NCI-H1048 (cell line): ENCODE results near the gene TMA16.
"Not testable (repeated sequence)": the region's sequence is repeated elsewhere in the genome, so short reads cannot be mapped to it uniquely, and the experiment has no call there.

Source experiments
- DNase-seq: peaks from one replicate; lab custom pipeline; 2025; lab: John Stamatoyannopoulos, UW

TMA16 gene

DNA sequence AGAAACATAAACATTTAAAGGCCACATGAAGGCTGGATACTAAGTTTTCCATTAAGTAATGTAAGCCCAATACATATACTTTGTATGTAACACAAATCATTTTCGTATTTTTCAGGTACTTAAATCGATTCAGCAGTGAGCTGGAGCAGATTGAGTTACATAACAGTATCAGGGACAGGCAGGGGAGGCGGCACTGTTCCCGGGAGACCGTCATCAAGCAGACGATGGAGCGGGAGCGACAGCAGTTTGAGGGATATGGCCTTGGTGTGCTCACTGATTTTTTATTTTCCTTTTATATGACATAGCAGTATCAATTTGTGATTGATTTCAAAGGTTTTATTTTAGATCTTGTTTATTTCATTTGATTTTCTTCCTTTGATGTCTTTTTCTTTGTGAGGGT, 20.7 kb downstream of the TMA16 start:
- no peak for DNase-seq

- no peak for DNase-seq
Observed at GRCh38 chr4:163523791-163524365, 29.4 kb downstream of the TMA16 start.

DNA sequence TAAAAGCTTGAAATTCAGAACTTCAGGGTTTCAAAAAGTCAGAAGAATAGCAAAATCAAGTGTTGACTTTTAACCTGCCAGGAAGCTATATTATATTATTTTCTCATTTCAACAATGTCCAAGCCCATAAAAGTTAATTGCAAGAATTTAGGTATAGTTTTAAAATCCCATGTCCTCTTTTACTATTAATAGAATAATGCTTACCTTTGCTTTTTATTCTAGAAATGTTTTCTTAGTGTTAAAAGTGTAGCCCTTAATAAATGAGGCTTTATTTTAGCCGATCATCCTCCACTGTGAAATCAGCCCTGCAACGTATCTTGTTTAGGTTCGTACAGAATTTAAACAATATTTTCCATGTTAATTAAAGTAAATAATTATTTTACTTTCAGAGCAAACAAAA, 31.5 kb downstream of the TMA16 start:
- no peak for DNase-seq

GRCh38 chr4:163527172-163527571, 32.7 kb downstream of the TMA16 start:
- DNase-seq, result no peak

- DNase-seq, result no peak
Observed at GRCh38 chr4:163528653-163529052, 34.2 kb downstream of the TMA16 start.

- no peak for DNase-seq
Observed at GRCh38 chr4:163534056-163534455, 39.6 kb downstream of the TMA16 start.

DNA sequence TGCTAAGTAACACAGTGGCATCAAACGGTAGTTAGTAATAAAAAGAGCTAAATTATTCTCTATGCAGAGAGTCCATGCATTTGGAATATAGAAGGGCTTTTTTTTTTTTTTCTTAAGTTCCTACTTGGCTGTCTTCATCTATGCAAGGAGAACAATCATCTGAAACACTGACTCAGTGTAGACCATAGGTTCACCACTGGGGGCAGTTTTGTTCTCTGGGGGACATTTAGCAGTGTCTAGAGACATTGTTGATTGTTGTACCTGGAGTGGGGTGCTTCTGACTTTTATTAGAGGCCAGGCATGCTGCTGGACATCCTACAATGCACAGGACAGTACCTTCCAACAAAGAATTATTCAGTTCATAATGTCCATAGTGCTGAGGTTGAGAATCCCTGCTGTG, 41.2 kb downstream of the TMA16 start:
- DNase-seq, result no peak

- no peak for DNase-seq
Observed at GRCh38 chr4:163536091-163536490, 41.6 kb downstream of the TMA16 start.

DNA sequence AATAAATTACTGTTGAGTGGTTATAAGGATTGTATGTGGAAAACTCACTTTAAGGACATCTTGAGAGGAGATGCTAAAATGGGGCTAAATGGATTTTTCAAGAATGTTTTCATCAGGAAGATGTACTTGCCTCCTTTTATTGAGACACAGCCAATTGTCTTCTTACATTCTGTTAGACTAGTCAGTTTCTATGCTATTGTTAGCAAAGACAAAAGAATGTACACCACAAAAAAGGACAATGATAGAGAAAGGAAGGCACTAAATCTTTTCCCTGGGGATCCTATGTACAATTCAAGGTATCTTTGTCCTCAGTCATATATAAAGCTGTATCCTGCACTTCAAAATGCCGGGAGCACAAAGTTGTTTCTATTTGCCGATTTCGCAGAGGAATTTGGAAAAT, 42.6 kb downstream of the TMA16 start:
- no peak for DNase-seq

- not testable (repeated sequence) for DNase-seq
Observed at GRCh38 chr4:163538820-163539219, 44.3 kb downstream of the TMA16 start.

DNA sequence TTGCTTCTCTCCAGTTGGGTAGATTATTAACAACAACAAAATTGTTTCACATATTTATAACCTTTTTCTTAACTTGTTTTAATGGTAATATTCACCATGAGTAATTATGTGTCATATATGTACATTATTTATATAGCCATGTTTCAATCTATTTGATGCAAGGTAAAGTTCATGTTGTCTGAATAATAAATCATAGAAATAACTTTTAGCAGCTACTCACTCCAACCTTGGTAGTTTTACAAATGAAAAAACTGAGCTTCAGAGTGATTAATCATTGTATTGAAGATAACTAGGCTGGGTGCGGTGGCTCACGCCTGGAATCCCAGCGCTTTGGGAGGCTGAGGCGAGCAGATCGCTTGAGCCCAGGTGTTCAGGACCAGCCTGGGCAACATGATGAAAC, 46.0 kb downstream of the TMA16 start:
- no peak for DNase-seq

- DNase-seq, result no peak
Observed at GRCh38 chr4:163540977-163541376, 46.5 kb downstream of the TMA16 start.

DNA sequence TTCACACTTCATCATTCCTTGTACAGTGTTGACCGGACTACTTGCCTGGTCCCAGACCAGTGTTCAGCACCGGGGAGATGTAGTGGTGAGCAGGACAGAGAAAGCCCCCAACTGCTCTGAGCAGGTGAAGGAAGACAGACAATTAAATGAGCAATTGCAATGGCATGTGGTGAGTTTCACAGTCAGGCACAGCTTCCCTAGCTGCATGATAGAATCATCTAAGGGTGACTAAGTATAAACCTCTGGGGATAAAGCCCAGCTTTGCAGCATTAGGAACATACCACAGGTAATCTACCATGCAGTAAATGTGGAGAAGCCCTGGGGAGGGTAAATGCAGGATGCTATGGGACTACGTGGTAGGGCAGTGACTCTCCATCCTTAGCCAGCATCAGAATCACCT, 47.8 kb downstream of the TMA16 start:
- DNase-seq, result no peak

- no peak for DNase-seq
Observed at GRCh38 chr4:163544407-163545038, 50.0 kb downstream of the TMA16 start.

DNA sequence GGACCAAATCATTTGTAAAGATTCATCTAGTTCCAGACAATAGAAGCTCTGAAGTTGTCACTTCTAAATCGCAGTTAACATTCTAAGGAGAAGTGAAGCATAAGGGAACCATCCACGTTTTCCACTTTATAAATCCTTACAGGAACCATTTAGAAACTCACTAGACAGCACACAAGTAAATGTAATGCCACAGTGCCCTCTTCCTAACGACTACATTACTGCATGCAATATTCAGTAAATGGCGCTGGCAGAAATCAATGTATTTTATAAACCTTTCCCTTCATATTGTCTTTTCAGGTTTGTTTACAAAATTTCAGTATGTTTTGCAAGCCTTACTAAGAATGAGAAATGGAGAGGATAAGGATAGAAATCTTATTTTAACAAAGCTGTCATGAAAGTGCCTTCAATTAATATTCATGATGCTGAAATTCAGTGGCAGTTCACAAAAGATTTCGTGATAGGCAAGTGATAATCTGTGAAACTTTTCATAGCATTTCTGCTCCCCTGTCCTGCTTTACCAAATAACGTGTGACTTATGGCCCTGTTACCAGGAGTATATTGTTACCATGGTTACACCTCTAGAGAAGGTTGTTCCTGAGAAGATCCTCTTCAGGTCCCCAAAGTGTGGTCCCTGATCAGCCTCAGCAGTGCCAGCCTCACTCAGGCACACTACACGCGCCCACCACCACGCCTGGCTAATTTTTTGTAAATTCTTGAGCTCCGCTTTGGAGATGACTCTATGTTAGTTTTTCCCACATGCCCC, 54.2 kb downstream of the TMA16 start:
- peak; percentile 22 for DNase-seq

- no peak for DNase-seq
Observed at GRCh38 chr4:163550869-163551267, 56.4 kb downstream of the TMA16 start.

- DNase-seq, result no peak
Observed at GRCh38 chr4:163553146-163553545, 58.7 kb downstream of the TMA16 start.

DNA sequence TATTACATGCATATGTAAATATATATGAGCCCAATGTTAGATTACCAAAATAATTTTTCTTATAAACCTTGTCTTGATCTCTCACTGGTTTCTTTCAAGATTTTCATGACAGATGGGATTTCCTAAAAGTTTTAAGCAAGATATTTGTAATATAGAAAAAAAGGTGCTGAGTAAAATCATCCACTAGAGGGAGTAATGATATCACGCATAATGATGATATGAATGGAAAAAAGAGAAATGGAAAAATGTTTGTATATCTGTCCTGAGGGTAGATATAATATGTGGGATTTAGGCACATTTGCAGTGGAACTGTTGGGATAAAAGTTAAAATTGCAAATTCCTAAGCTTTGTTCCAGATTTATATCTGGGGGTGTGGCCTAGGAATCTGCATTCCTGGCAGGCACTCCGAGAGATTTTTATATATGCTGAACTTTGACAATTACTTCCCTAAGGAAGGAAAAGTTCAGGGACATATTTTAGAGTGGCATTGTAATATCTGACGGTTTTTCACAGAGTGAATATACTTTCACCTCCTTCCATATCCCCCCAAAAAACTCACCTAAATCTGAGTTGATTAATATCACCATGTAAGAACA, 60.5 kb downstream of the TMA16 start:
- DNase-seq, result peak; percentile 7

DNA sequence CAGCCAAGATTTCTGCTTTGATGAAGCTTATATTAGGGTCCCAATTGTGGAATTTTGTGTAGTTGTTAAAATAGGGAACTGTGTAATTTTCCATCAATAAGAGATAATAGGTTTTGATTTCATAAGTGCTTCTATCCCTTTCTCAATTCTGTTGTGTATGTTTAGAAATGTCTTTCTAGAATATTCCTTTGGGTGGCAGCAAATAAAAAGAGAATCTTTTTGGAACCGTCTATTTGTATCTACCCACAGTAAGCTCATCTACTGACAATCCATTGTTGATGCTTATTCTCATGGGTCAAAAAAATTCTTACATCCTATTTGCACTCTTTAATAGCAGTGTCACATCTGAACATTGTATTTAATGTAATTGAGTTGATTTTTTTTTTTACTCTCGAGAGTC, 61.7 kb downstream of the TMA16 start:
- DNase-seq, result no peak

GRCh38 chr4:163556650-163557391, 62.3 kb downstream of the TMA16 start:
- DNase-seq, result no peak

GRCh38 chr4:163558539-163559044, 64.1 kb downstream of the TMA16 start:
- DNase-seq, result no peak

DNA sequence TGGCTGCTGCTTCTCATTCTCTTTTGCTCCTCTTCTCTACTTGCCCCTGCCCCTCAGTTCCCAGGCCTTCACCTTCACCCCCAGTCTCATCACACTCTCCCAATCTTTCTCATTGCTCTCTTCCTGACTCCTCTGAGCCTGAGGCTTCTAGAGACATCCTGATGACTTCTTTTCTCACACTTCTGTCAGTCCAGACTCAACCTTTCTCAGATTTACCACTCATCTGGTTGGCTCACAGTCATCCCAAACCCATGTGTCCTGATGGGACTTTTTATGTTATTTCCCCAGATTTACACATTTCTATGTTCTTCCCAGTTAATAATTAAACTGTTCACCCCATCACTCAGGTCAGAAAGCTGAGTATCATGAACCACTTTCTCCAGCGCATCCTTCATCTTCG, 68.0 kb downstream of the TMA16 start:
- DNase-seq, result no peak
